A549 (cell line): ENCODE results near the gene AGFG1. TPM values are rescaled to one million over a fixed set of nuclear protein-coding genes. Genes with fewer than 3 reads are reported as not detected.
A peak's percentile ranks its signal among the peaks of the same experiment; 100 is the strongest.

ENCODE experiments used
- ATAC-seq, 2 experiments: fragments of 200-7000 bp in 1 of 2; fragments of >200 bp in 1 of 2; cut with Nextera tagmentation in 1 of 2; cut with Tn5 transposase in 1 of 2; 3 replicates each; pipeline versions ENCODE4 v1.8.0 to v1.9.1; 2018 to 2020; ENCODE audit warnings: mild to moderate bottlenecking in 1 of 2, moderate library complexity in 1 of 2
- CTCF ChIA-PET: fragments of 300-600 bp; sonication (Branson Sonifier 250); formaldehyde crosslinking; extraction: SDS; loops from one replicate; lab custom pipeline; 2021; ENCODE audit warnings: antibody characterized with exemption, inconsistent platforms; lab: Yijun Ruan, JAX
- POLR2A ChIA-PET: fragments of 350-600 bp; formaldehyde crosslinking; extraction: SDS; loops from one replicate; lab custom pipeline; 2021; ENCODE audit warnings: antibody characterized with exemption, inconsistent platforms; lab: Yijun Ruan, JAX
- DNase-seq, 2 experiments: peaks; one replicate each; pipeline versions ENCODE4 v3.0.0 to v3.0.0-alpha.2; 2011 to 2016; ENCODE audit warnings: low read depth in 1 of 2, low spot score in 1 of 2
- FAIRE-seq: peaks from 2 replicates; lab custom pipeline; 2011; peaks lifted over from hg19 to GRCh38; lab: Jason Lieb, UNC
- H3K27ac ChIP-seq, 2 experiments: fragments of >200 bp; sonication (Bioruptor Twin); formaldehyde crosslinking; 3 replicates each; pipeline ENCODE4 v1.5.1; 2016 to 2017
- H3K4me1 ChIP-seq: fragments of >200 bp; sonication (Bioruptor Twin); formaldehyde crosslinking; 3 replicates; pipeline ENCODE4 v1.6.1; 2016
- H3K4me2 ChIP-seq: fragments of >200 bp; sonication (Bioruptor Twin); formaldehyde crosslinking; 3 replicates; pipeline ENCODE4 v1.6.1; 2016
- H3K4me3 ChIP-seq: fragments of >200 bp; sonication (Bioruptor Twin); formaldehyde crosslinking; 3 replicates; pipeline ENCODE4 v1.5.1; 2016
- H3K9me3 ChIP-seq: fragments of >200 bp; sonication (Bioruptor Twin); formaldehyde crosslinking; 3 replicates; pipeline ENCODE4 v1.6.1; 2016
- BCL3 ChIP-seq: fragments of >200 bp; sonication (Bioruptor Twin); formaldehyde crosslinking; IDR thresholded peaks from 3 replicates; pipeline ENCODE4 v1.6.1; 2016
- BHLHE40 ChIP-seq: IDR thresholded peaks from 2 replicates; pipeline ENCODE4 v1.6.1; 2012; ENCODE audit warnings: low read depth, low read length, inconsistent platforms
- CEBPB ChIP-seq, 2 experiments: fragments of >200 bp in 1 of 2; sonication (Bioruptor Twin) in 1 of 2; formaldehyde crosslinking in 1 of 2; IDR thresholded peaks; 2 replicates each; pipeline ENCODE4 v1.6.1; 2012 to 2016
- CHD2 ChIP-seq: fragments of 150-350 bp; IDR thresholded peaks from 2 replicates; pipeline ENCODE4 v1.6.1; 2014; ENCODE audit warnings: low read length; ENCODE audit not compliant: partially characterized antibody
- CTCF ChIP-seq: fragments of >200 bp; sonication (Bioruptor Twin); formaldehyde crosslinking; IDR thresholded peaks from 3 replicates; pipeline ENCODE4 v1.5.1; 2016
- E2F6 ChIP-seq: IDR thresholded peaks from 2 replicates; pipeline ENCODE4 v1.6.1; 2012; ENCODE audit warnings: low read depth, borderline replicate concordance
- EHF ChIP-seq: fragments of 250-450 bp; sonication (Bioruptor Pico); IDR thresholded peaks from 2 replicates; pipeline ENCODE4 v1.5.0; 2020; ENCODE audit warnings: mild to moderate bottlenecking
- EP300 ChIP-seq, 2 experiments: fragments of >200 bp; sonication (Bioruptor Twin); formaldehyde crosslinking; IDR thresholded peaks; 2 replicates in 1 of 2; 3 replicates in 1 of 2; pipeline ENCODE4 v1.6.1; 2016 to 2017
- ESRRA ChIP-seq: fragments of 150-350 bp; IDR thresholded peaks from 2 replicates; pipeline ENCODE4 v1.6.1; 2014; ENCODE audit warnings: mild to moderate bottlenecking, low read length, borderline replicate concordance
- FOSB ChIP-seq: fragments of 250-450 bp; sonication (Bioruptor Pico); IDR thresholded peaks from 2 replicates; pipeline ENCODE4 v1.5.0; 2020; ENCODE audit warnings: mild to moderate bottlenecking, moderate library complexity
- GATA3 ChIP-seq: IDR thresholded peaks from 2 replicates; pipeline ENCODE4 v1.6.1; 2012; ENCODE audit warnings: borderline replicate concordance
- HDAC2 ChIP-seq: fragments of 200-600 bp; sonication (generic); IDR thresholded peaks from 2 replicates; pipeline ENCODE4 v1.6.1; 2016
- HMGXB4 ChIP-seq: fragments of 250-450 bp; sonication (Bioruptor Pico); IDR thresholded peaks from 2 replicates; pipeline ENCODE4 v1.5.0; 2021; ENCODE audit warnings: mild to moderate bottlenecking, moderate library complexity, borderline replicate concordance
- HOXA7 ChIP-seq: fragments of 250-450 bp; sonication (Bioruptor Pico); IDR thresholded peaks from 2 replicates; pipeline ENCODE4 v1.5.0; 2020; ENCODE audit warnings: mild to moderate bottlenecking, moderate library complexity
- JUN ChIP-seq, 2 experiments: fragments of >200 bp; sonication (Bioruptor Twin); formaldehyde crosslinking; IDR thresholded peaks; 2 replicates in 1 of 2; 3 replicates in 1 of 2; pipeline ENCODE4 v1.6.1; 2016 to 2017
- JUNB ChIP-seq: fragments of >200 bp; sonication (Bioruptor Twin); formaldehyde crosslinking; IDR thresholded peaks from 2 replicates; pipeline ENCODE4 v1.6.1; 2016
- KDM1A ChIP-seq: fragments of 200-600 bp; sonication (generic); IDR thresholded peaks from 2 replicates; pipeline ENCODE4 v1.6.1; 2016; ENCODE audit warnings: low read depth, mild to moderate bottlenecking
- MAX ChIP-seq: IDR thresholded peaks from 2 replicates; pipeline ENCODE4 v1.6.1; 2012
- MAZ ChIP-seq: fragments of 150-350 bp; IDR thresholded peaks from 2 replicates; pipeline ENCODE4 v1.6.1; 2014; ENCODE audit warnings: antibody characterized with exemption, low read depth, low read length, borderline replicate concordance
- MYC ChIP-seq: IDR thresholded peaks from 2 replicates; pipeline ENCODE4 v1.6.1; 2012; ENCODE audit warnings: mild to moderate bottlenecking, inconsistent platforms, low read length, improper control_type of control experiment, borderline replicate concordance
- NFE2L2 ChIP-seq: fragments of 150-350 bp; conservative IDR thresholded peaks from 2 replicates; pipeline ENCODE4 v1.6.1; 2014; ENCODE audit warnings: low read length
- PBX3 ChIP-seq: IDR thresholded peaks from 2 replicates; pipeline ENCODE4 v1.6.1; 2012
- PHF8 ChIP-seq: fragments of 200-600 bp; sonication (generic); IDR thresholded peaks from 2 replicates; pipeline ENCODE4 v1.6.1; 2016; ENCODE audit warnings: low read depth, mild to moderate bottlenecking, antibody characterized with exemption, moderate library complexity, borderline replicate concordance
- POLR2A ChIP-seq: IDR thresholded peaks from 2 replicates; pipeline ENCODE4 v1.6.1; 2012; ENCODE audit warnings: mild to moderate bottlenecking, low read length
- RAD21 ChIP-seq, 2 experiments: fragments of >200 bp in 1 of 2; sonication (Bioruptor Twin) in 1 of 2; formaldehyde crosslinking in 1 of 2; IDR thresholded peaks in 1 of 2; conservative IDR thresholded peaks in 1 of 2; 2 replicates in 1 of 2; 3 replicates in 1 of 2; pipeline ENCODE4 v1.6.1; 2012 to 2018; ENCODE audit warnings: inconsistent platforms in 1 of 2
- RFX5 ChIP-seq: fragments of 450-650 bp; IDR thresholded peaks from 2 replicates; pipeline ENCODE4 v1.7.1; 2014; ENCODE audit warnings: antibody characterized with exemption, mild to moderate bottlenecking, moderate library complexity
- RNF2 ChIP-seq: fragments of 200-600 bp; sonication (generic); IDR thresholded peaks from 2 replicates; pipeline ENCODE4 v1.6.1; 2016; ENCODE audit warnings: low read depth, mild to moderate bottlenecking, antibody characterized with exemption, moderate library complexity, borderline replicate concordance
- SMC3 ChIP-seq: fragments of >200 bp; sonication (Bioruptor Twin); formaldehyde crosslinking; IDR thresholded peaks from 3 replicates; pipeline ENCODE4 v1.6.1; 2018; ENCODE audit warnings: inconsistent platforms
- TFCP2L1 ChIP-seq: fragments of 250-450 bp; sonication (Bioruptor Pico); IDR thresholded peaks from 2 replicates; pipeline ENCODE4 v1.5.0; 2021; ENCODE audit warnings: mild to moderate bottlenecking
- USF2 ChIP-seq: fragments of 450-650 bp; IDR thresholded peaks from 2 replicates; pipeline ENCODE4 v1.6.1; 2014; ENCODE audit warnings: antibody characterized with exemption
- ZC3H11A ChIP-seq: fragments of 450-650 bp; IDR thresholded peaks from 2 replicates; pipeline ENCODE4 v1.6.1; 2014; ENCODE audit warnings: antibody characterized with exemption, mild to moderate bottlenecking
- ZFP36 ChIP-seq: fragments of 450-650 bp; IDR thresholded peaks from 2 replicates; pipeline ENCODE4 v1.6.1; 2014; ENCODE audit warnings: borderline replicate concordance; ENCODE audit not compliant: partially characterized antibody
- WGBS: methylation state at CpG from one replicate; pipeline ENCODE4 v1.1.6; 2017; ENCODE audit errors: missing lambda C conversion rate; 5-methylcytosine and 5-hydroxymethylcytosine counted together
- polyA minus RNA-seq: library from RNA; depleted of rRNA, polyadenylated mRNA; stranded (reverse); fragments of >200 nt; gene quantifications from 2 replicates; pipeline ENCODE4 v1.2.3, GENCODE V29; 2011; rRNA and poly(A)+ RNA removed
- polyA plus RNA-seq, 4 experiments: library from polyadenylated mRNA; depleted of rRNA in 3 of 4; stranded (reverse); fragments of >200 nt; fragmentation: RNase III in 1 of 4; extraction: RNeasy Plus Mini Kit Qiagen cat#74134 plus additional on column Dnase treatment in 1 of 4; gene quantifications; 2 replicates in 3 of 4; 3 replicates in 1 of 4; pipeline ENCODE4 v1.2.3, GENCODE V29; 2011 to 2017

Gene AGFG1
- 384 and 415 TPM in 2 replicates for polyA plus RNA-seq (2011; rRNA removed)
- polyA plus RNA-seq (2012; cell fraction: cytosol; rRNA removed): 107 and 152 TPM in 2 replicates
- polyA plus RNA-seq (2012; cell fraction: nucleus; rRNA removed): 116 and 183 TPM in 2 replicates
- polyA plus RNA-seq (2017; fragmentation: RNase III; extraction: RNeasy Plus Mini Kit Qiagen cat#74134 plus additional on column Dnase treatment): 96.9 to 104 TPM (median 100 TPM) in 3 replicates
- polyA minus RNA-seq: 677 and 730 TPM in 2 replicates

GRCh38 chr2:227471924-227472264 lies at the start of gene AGFG1:
Gene AGFG1 (plus strand): TSS chr2:227472156. CDS start chr2:227472422, 266 bp downstream.
- H3K9me3 ChIP-seq: no peaks in the 10 kb centered on the region
- WGBS: 1% methylated on average over 11 of the region's 28 CpGs
- H3K4me1 ChIP-seq: peaks cover 57% of the 10 kb centered on the region
- peak within 1 kb of the TSS; percentile 94 to 98 for H3K27ac ChIP-seq
- FAIRE-seq: no peak
- peak; percentile 73 to 74 for ATAC-seq
- ChIA-PET CTCF (interaction anchor here (0.7 to 3.8 kb wide), 14 partner anchors 17 to 390 kb away, joined by 3 to 40 read pairs (median 4); partner anchors contain the start of gene TM4SF20), POLR2A (interaction anchor here (1.0 kb wide), 1 partner anchor 65 kb away, joined by 3 read pairs; no protein-coding TSS in a partner anchor)
- H3K4me3 ChIP-seq: peak within 1 kb of the TSS; percentile 89
- peak; percentile 86 to 88 for DNase-seq
- TF ChIP-seq MAZ (no peak), ZC3H11A (no peak), NFE2L2 (no peak), ZFP36 (no peak), USF2 (no peak), CEBPB (IDR thresholded peaks at IDR 0.05) (0 out of 4 replicates have a peak, but pooled peaks of 1 of the 2 experiments have one; percentile 6), FOSB (CRISPR knock-in tag) (no peak), MYC (no peak), MAX (peak; percentile 58), HOXA7 (CRISPR knock-in tag) (no peak), PHF8 (no peak), RFX5 (no peak), POLR2A (peak; percentile 43), CHD2 (no peak), SMC3 (peak; percentile 89), JUNB (no peak), BHLHE40 (no peak), HMGXB4 (CRISPR knock-in tag) (0 out of 2 replicates have a peak, but pooled peaks have one; percentile 90), RNF2 (no peak), GATA3 (peak; percentile 15; the same call in 1 of the 2 replicates), RAD21 (conservative IDR thresholded peaks at IDR 0.05 in 1 of 2, IDR thresholded peaks at IDR 0.05 in 1 of 2) (peak; percentile 55 to 68), EP300 (IDR thresholded peaks at IDR 0.05) (0 out of 5 replicates have a peak, but pooled peaks of 1 of the 2 experiments have one; percentile 17), BCL3 (peak; percentile 74), ESRRA (0 out of 2 replicates have a peak, but pooled peaks have one; percentile 8), PBX3 (no peak), EHF (CRISPR knock-in tag) (no peak), KDM1A (no peak), JUN (IDR thresholded peaks at IDR 0.05) (peak; percentile 79 to 95; a peak in 3 of 5 replicates), CTCF (peak; percentile 90), E2F6 (no peak), TFCP2L1 (CRISPR knock-in tag) (no peak), HDAC2 (no peak)
- H3K4me2 ChIP-seq: peak within 1 kb of the TSS; percentile 94
